HG02642 (cell line): ENCODE data around the gene KAT7.
A peak's percentile ranks its signal among the peaks of the same experiment; 100 is the strongest.

ENCODE experiments used
- ATAC-seq: cut with Tn5 transposase; IDR thresholded peaks from one replicate; pipeline ENCODE4 v1.9.1; 2021; ENCODE audit warnings: mild to moderate bottlenecking; ENCODE audit not compliant: unreplicated experiment, poor library complexity

The KAT7 gene

DNA sequence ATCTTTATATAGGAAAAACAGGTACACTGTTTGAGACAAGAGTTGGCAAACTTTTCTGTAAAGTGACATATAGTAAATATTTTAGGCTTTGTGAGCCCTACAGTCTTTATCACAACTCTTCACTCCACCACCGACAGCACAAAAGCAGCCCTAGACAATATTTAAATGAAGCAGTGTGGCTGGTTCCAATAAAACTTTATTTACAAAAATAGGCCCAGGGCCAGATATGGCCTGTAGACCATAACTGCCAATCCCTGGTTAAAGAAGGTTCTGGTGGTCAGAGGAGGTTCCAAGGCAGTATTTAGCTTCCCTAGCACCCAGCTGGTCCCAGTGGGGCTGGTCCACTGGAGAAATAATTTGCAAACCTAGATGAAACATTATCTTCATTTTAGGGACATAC is 28.2 kb upstream of the KAT7 start:
- no peak for ATAC-seq

GRCh38 chr17:49760932-49761558 is 27.4 kb upstream of the KAT7 start:
- ATAC-seq: no peak

DNA sequence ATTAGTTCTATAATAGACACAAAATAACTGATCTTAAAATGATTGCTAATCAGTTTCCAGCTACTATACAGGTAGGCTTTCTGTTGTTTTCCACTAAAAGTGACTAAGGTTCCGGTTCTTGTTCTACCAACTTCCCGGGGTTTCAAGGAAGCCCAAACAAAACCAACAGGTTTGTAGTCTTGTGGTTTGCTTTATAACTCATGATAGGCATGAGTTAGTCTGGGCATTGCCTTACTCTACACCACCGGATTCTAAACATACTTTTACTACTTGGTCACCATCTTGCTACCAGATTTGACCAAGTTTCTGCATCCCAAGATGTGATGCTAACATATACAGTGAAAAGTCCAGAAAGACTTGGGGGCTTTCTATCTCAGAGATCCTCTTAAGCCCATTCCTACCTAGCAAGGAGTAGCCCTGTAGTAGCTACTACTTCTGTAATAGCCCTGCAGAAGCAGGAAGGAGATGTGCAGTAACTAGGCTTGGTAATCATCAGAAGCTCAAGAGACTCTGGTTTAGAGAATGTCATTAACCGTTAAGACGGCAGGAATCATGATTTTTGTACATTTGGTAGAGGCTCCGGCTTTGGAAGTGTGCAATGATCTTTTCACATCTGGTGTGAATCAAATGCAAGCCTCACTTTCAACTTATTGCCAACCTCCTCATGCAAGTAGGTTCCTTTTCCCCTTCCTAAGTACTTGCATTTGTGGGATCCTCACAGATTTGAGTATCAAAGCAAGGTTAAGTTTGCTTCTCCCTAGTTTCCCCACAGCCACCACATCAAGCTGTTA is 26.1 kb upstream of the KAT7 start:
- ATAC-seq: no peak

- ATAC-seq: peak; percentile 92
Observed at GRCh38 chr17:49763735-49764558, 24.5 kb upstream of the KAT7 start, which contains the start of gene FAM117A. Gene FAM117A (minus strand): TSS chr17:49764131. CDS start chr17:49764087, 44 bp downstream.

DNA sequence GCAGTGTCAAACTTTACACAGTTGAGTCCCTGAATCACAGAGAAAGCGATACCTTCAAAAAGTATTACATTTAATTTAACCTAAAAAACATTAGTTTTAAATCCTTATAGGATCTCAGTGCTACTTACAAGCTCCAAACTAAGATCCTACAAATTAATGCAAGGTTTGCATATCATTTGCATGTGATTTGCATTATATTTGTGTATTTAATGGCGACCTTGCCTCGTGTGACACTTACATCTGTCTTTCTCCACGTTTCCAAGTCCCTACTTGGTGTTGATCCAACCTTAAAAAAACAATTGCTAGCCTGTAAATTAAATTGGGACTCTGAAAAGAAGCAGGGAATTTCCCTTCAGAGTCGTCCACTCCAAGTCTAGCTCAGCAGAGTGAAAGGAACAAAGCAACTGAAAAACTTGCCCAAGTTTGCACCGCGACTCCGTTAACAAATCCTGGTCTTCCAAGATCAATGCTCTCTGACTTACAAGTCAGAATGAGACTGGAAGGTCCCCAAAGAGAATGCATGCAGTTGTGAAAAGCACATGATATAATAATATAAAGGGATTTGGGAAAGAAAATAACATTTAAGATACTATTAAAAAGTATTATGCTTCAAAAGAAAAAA is 23.8 kb upstream of the KAT7 start:
- no peak for ATAC-seq

- ATAC-seq: no peak
Observed at GRCh38 chr17:49766918-49767530, 21.5 kb upstream of the KAT7 start.

- no peak for ATAC-seq
Observed at GRCh38 chr17:49775546-49776260, 12.8 kb upstream of the KAT7 start.

DNA sequence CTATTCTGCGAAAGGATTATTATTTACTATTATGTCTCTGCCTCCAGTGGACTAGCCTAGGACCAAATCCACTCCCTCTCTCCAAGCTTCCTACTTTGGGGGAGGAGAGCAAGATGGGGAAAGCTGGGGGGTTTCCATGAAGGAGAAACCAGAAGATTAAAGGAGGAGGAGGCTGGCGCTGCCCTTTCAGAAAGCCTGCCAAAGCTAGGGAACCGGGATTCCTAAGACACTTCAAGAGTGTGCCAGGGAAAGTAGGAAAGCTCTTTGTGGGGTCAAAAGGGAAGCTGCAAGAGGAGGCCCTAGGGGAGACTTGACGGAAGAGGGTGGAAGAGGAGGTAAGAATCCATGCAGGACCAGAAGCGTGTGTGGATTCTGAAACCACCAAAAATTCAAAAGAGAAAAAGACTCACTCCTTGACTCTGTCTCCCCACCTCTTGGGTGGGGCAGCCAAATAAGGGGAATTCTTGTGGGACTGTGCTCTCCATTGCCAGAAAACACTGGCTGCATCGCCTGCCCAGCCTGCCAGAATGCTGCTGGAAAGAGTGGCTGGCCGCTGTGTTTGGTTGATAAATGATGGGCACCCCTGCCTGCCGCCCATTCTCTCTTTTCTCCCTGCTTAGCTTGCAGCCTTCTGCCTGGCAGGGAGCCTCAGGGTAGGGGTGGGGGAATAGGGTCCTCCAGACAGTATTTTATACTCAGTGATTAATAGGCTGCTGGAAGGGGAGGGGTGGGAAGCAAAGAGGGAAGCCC is 11.8 kb upstream of the KAT7 start:
- no peak for ATAC-seq

- no peak for ATAC-seq
Observed at GRCh38 chr17:49777563-49777962, 10.9 kb upstream of the KAT7 start.

- ATAC-seq: no peak
Observed at GRCh38 chr17:49779156-49779738, 9.2 kb upstream of the KAT7 start.

DNA sequence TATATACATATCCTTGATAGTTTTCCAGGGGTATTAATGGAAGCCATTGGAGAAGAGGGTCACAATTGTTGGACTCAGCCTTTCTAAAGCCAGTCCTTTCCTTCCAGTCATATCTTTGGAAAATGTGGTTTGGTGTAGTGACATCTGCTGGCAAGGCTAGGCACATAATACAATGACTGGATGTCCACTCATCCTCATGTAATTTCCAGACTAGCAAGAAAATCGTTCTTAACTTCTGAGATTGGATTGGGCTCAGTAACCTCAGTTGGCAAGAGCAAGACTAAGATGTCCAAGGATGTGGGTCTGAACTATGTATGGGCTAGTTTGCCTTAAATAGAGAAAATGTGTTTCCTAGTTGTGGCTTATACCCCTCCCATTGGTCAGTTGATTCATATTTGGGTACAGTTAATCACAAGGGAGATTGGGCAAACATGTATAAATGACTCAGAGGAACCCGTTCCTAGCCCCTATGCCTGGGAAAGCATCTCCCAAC is 8.7 kb upstream of the KAT7 start:
- no peak for ATAC-seq

- no peak for ATAC-seq
Observed at GRCh38 chr17:49783071-49783715, 5.3 kb upstream of the KAT7 start.

DNA sequence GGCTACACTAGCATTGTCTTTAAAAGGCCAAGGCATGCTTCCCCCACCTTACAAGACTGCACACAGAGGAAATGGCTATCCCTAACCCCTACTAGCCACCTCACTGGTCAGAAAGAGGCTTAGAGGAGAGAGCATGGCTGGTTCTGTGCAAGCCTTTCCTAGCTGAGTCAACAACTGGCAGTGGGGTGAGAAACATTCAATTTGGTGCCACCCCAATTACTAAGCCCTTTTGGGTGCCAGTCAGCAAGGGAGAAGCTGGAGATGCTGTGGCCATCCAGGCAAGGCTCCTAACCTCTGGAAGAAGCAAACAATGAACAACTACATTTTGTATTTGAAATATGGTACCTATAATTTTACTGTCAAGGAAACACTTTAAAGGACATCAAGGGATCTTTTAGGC is 4.7 kb upstream of the KAT7 start:
- ATAC-seq: no peak

DNA sequence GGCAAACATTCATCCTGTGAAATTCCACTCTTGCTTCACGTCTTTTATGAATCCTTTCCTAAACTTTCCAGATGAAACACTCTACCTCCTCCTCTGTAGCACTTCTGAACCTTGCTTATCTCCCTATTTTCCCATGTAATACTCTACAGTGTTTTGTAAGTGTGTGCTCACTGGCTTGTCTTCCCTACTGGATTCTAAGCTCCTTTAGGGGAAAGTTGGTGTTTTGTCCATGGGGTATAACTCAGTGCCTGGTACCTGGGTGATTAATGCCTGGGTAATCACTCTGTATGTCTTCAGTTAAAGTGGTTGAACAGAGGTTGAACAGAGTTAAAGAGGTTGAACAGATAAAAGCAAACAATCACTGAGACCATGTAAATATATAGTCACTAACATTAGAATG is 3.8 kb upstream of the KAT7 start:
- ATAC-seq: no peak

GRCh38 chr17:49787884-49788477 is 500 bp upstream of the KAT7 start:
- no peak for ATAC-seq

DNA sequence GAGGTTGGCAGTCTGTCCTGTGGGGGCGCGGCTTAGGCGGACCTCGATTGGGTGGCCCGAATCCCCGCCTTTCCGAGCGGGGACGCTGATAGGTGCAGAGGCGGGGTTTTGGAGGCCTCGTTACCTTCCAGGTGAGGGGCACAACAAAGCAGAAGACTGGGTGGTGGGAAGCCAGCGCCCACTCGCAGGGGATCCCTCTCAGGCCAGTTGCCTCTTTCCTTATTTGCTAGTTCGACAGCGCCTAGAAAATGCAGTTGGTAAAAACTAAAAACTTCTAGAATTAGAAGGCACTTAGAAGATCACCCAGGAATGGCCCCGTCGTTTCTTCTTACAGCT is 730 bp downstream of the KAT7 start:
- no peak for ATAC-seq

DNA sequence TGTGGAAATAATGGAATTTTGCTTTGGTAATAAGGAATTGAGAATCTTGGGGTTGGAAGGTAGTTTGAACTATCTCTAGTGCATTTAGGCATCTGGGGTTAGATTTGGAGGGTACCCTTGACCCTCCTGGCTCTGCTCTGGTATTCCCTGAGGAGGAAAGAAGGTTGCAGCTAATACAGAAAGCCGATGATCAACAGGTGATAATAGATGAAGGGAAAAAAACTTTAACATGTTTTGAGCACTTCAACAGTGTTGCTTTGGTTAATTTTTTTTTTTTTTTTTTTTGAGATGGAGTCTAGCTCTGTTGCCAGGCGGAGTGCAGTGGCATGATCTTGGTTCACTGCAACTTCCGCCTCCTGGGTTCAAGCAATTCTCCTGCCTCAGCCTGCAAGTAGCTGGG is 4.8 kb downstream of the KAT7 start:
- ATAC-seq: no peak

DNA sequence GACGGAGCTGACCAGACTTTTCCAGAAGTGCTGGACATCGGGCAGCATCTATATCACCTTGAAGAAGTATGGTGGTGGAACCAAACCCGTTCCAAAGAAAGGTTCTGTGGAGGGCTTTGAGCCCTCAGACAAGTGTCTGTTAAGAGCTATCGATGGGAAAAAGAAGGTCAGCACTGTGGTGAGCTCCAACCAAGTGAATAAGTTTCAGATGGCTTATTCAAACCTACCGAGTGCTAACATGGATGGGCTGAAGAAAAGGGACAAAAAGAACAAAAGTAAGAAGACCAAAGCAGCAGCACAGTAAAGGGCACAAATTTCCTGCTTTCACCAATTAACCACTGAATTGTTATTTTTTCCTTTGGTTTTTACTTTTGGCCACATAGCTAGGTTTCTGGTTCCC is 6.9 kb downstream of the KAT7 start:
- no peak for ATAC-seq
